ENCODE measurements around the gene ACTRT2.

- TF ChIP-seq, protein P1, sequence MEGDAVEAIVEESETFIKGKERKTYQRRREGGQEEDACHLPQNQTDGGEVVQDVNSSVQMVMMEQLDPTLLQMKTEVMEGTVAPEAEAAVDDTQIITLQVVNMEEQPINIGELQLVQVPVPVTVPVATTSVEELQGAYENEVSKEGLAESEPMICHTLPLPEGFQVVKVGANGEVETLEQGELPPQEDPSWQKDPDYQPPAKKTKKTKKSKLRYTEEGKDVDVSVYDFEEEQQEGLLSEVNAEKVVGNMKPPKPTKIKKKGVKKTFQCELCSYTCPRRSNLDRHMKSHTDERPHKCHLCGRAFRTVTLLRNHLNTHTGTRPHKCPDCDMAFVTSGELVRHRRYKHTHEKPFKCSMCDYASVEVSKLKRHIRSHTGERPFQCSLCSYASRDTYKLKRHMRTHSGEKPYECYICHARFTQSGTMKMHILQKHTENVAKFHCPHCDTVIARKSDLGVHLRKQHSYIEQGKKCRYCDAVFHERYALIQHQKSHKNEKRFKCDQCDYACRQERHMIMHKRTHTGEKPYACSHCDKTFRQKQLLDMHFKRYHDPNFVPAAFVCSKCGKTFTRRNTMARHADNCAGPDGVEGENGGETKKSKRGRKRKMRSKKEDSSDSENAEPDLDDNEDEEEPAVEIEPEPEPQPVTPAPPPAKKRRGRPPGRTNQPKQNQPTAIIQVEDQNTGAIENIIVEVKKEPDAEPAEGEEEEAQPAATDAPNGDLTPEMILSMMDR (optimal IDR thresholded peaks at IDR 0.05 in 1 of 3, IDR thresholded peaks at IDR 0.05 in 1 of 3, conservative IDR thresholded peaks at IDR 0.05 in 1 of 3; ENCODE audit: extremely low read depth in 1 of 3, insufficient read depth in 2 of 3, low read length in 3 of 3): no peak
- TF ChIP-seq EZH2 (IDR thresholded peaks at IDR 0.05; ENCODE audit: low read length): no peak
Measured at GRCh38 chr1:2989976-2990375, 31.3 kb upstream of the ACTRT2 start.
